Measurements from ENCODE around the gene ZC3H7B. TPM values are rescaled to one million over a fixed set of nuclear protein-coding genes. Genes with fewer than 3 reads are reported as not detected.

The ZC3H7B gene
- total RNA-seq, 1 experiment from 2014 or later, result 42.0 TPM

DNA sequence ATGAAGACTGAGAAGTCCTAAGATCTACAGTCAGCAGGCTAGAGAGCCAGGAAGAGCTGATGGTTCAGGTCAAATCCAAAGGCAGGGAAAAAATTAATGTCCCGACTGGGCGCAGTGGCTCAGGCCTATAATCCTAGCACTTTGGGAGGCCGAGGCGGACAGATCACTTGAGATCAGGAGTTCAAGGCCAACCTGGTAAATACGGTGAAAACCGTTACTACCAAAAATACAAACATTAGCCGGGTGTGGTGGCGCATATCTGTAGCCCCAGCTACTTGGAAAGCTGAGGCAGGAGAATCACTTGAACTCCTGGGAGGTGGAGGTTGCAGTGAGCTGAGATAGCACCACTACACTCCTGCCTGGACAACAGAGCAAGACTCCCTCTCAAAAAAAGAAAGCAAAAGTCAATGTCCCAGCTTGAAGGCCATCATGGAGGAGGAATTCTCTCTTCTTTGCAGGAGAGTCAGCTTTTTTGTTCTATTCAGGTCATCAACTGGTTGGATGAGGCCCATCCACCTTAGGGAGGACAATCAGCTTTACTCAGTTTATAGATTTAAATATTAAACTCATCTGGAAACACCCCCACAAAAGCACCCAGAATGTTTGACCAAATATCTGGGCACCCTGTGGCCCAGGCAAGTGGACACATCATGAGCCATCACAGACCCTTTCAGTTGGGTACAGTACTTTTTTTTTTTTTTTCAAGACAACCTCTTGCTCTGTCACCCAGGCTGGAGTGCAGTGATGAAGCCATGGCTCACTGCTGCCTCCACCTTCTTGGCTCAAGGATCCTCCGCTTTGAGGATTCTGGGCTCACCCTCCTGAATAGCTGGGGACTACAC, 4.3 kb upstream of the ZC3H7B start:
- intact Hi-C loops (cut with micrococcal nuclease), result no loop called here
- no TSS peak for BruUV-seq (replicated peaks)
- no peak for DNase-seq (ENCODE audit: low read depth, low spot score)

More for the DNA sequence above, 4.3 kb upstream of the ZC3H7B start:
- POLR2A ChIA-PET, result no interaction called here
- no peak overlapping the region for H3K9ac ChIP-seq (ENCODE audit: low read length)
- no peak overlapping the region for H3K4me2 ChIP-seq (ENCODE audit: low read length)
- H3K4me1 ChIP-seq (ENCODE audit: control insufficient read depth in 1 of 2, insufficient read depth in 2 of 2, low read length in 2 of 2), result peaks cover 7 to 14% of the 10 kb centered on the region in 2 experiments
- H3K27me3 ChIP-seq (ENCODE audit: insufficient read depth, low read length), result no peaks in the 10 kb centered on the region
- TF ChIP-seq, protein P1, sequence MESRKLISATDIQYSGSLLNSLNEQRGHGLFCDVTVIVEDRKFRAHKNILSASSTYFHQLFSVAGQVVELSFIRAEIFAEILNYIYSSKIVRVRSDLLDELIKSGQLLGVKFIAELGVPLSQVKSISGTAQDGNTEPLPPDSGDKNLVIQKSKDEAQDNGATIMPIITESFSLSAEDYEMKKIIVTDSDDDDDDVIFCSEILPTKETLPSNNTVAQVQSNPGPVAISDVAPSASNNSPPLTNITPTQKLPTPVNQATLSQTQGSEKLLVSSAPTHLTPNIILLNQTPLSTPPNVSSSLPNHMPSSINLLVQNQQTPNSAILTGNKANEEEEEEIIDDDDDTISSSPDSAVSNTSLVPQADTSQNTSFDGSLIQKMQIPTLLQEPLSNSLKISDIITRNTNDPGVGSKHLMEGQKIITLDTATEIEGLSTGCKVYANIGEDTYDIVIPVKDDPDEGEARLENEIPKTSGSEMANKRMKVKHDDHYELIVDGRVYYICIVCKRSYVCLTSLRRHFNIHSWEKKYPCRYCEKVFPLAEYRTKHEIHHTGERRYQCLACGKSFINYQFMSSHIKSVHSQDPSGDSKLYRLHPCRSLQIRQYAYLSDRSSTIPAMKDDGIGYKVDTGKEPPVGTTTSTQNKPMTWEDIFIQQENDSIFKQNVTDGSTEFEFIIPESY (IDR thresholded peaks at IDR 0.05; ENCODE audit: extremely low read depth, insufficient replicate concordance, low read length), result no peak
- TF ChIP-seq ZNF274 (IDR thresholded peaks at IDR 0.05; ENCODE audit: low read depth, low read length), result no peak
- TF ChIP-seq YY1 (IDR thresholded peaks at IDR 0.05; ENCODE audit: extremely low read depth, insufficient replicate concordance, low read depth, low read length), result no peak
- TF ChIP-seq, protein P2, sequence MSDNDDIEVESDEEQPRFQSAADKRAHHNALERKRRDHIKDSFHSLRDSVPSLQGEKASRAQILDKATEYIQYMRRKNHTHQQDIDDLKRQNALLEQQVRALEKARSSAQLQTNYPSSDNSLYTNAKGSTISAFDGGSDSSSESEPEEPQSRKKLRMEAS (IDR thresholded peaks at IDR 0.05), result no peak
- TF ChIP-seq SIN3A (IDR thresholded peaks at IDR 0.05; ENCODE audit: low read depth), result no peak
- TF ChIP-seq, protein P3, sequence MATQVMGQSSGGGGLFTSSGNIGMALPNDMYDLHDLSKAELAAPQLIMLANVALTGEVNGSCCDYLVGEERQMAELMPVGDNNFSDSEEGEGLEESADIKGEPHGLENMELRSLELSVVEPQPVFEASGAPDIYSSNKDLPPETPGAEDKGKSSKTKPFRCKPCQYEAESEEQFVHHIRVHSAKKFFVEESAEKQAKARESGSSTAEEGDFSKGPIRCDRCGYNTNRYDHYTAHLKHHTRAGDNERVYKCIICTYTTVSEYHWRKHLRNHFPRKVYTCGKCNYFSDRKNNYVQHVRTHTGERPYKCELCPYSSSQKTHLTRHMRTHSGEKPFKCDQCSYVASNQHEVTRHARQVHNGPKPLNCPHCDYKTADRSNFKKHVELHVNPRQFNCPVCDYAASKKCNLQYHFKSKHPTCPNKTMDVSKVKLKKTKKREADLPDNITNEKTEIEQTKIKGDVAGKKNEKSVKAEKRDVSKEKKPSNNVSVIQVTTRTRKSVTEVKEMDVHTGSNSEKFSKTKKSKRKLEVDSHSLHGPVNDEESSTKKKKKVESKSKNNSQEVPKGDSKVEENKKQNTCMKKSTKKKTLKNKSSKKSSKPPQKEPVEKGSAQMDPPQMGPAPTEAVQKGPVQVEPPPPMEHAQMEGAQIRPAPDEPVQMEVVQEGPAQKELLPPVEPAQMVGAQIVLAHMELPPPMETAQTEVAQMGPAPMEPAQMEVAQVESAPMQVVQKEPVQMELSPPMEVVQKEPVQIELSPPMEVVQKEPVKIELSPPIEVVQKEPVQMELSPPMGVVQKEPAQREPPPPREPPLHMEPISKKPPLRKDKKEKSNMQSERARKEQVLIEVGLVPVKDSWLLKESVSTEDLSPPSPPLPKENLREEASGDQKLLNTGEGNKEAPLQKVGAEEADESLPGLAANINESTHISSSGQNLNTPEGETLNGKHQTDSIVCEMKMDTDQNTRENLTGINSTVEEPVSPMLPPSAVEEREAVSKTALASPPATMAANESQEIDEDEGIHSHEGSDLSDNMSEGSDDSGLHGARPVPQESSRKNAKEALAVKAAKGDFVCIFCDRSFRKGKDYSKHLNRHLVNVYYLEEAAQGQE (IDR thresholded peaks at IDR 0.05; ENCODE audit: low read depth), result no peak
- no peak for TF ChIP-seq POLR2AphosphoS5 (IDR thresholded peaks at IDR 0.05; ENCODE audit: low read depth, low read length)
- no peak for TF ChIP-seq EZH2phosphoT487 (IDR thresholded peaks at IDR 0.05; ENCODE audit: borderline replicate concordance)
- no peak for TF ChIP-seq SRF (IDR thresholded peaks at IDR 0.05; ENCODE audit: low read depth)
- no peak for TF ChIP-seq RAD21 (IDR thresholded peaks at IDR 0.05; ENCODE audit: low read depth)
- TF ChIP-seq ELF1 (IDR thresholded peaks at IDR 0.05; ENCODE audit: borderline replicate concordance, low read depth), result no peak
- TF ChIP-seq FOSL1 (IDR thresholded peaks at IDR 0.05; ENCODE audit: low read depth), result no peak
- TF ChIP-seq POLR2A (IDR thresholded peaks at IDR 0.05; ENCODE audit: borderline replicate concordance, extremely low read depth, insufficient read depth, insufficient read length), result no peak
- no peak for TF ChIP-seq EGR1 (IDR thresholded peaks at IDR 0.05; ENCODE audit: low read depth)
- ATAC-seq, result no peak
- no peak overlapping the region for H3K27ac ChIP-seq (ENCODE audit: low read depth, low read length)
- H2AFZ ChIP-seq (ENCODE audit: low read depth, low read length, poor library complexity, severe bottlenecking), result no peak overlapping the region
- no peaks in the 10 kb centered on the region for H3K9me3 ChIP-seq (ENCODE audit: control insufficient read depth in 1 of 2, insufficient read depth in 1 of 2, low read depth in 1 of 2, low read length in 2 of 2)
- H3K9me2 ChIP-seq (ENCODE audit: insufficient read depth), result no peaks in the 10 kb centered on the region
- H3K79me2 ChIP-seq (ENCODE audit: insufficient read depth, low read length), result peaks cover 11% of the 10 kb centered on the region; the same call in 1 of the 2 replicates
- H3K36me3 ChIP-seq (ENCODE audit: control insufficient read depth in 1 of 2, insufficient read depth in 2 of 2, low read length in 2 of 2), result no peaks in the 10 kb centered on the region
- H3K4me3 ChIP-seq (replicated peaks in 1 of 2; ENCODE audit: low read depth in 1 of 2, low read length in 2 of 2), result no peak overlapping the region
- no peaks in the 10 kb centered on the region for H4K20me1 ChIP-seq (ENCODE audit: insufficient read depth)
- CTCF ChIA-PET, result no interaction called here
- RAD21 ChIA-PET (ENCODE audit: low non-redundant PET in 1 of 2, low total read pairs in 2 of 2, uncharacterized antibody in 2 of 2, unreplicated experiment in 2 of 2), result no interaction called here

Measured in HCT116 (cell line).